Stimulated activated CD4-positive, alpha-beta T cell treated with anti-CD3 and anti-CD28 coated beads, Interleukin-4, amount 100 ng/mL, for 48 hours (primary cell): Measurements from ENCODE around the gene BMAL2.

Source experiments
- DNase-seq, 2 donors: peaks; one replicate each; pipeline ENCODE4 v3.0.0-alpha.2; 2020; ENCODE audit warnings: low read depth in 2 of 2

Gene BMAL2

DNA sequence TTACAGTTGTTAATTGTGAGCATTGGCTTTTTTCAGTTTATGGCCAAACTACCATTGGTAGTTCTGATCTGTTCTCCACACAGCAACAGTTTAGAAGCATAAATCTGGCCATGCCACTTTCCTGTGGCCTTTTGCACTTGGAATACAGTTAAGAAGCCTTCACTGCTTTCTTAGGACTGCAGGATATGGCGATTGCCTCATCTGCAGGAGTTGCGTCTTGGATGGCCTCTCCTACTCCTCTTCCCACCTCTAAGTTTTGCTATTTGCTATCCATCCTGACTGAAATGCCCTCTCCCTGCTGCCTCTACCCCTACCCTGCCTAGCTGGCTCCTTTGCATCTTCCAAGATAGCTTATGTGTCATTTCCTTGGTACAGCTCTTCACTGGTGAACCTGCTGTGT lies 12.8 kb upstream of the BMAL2 start:
- no peak for DNase-seq

DNA sequence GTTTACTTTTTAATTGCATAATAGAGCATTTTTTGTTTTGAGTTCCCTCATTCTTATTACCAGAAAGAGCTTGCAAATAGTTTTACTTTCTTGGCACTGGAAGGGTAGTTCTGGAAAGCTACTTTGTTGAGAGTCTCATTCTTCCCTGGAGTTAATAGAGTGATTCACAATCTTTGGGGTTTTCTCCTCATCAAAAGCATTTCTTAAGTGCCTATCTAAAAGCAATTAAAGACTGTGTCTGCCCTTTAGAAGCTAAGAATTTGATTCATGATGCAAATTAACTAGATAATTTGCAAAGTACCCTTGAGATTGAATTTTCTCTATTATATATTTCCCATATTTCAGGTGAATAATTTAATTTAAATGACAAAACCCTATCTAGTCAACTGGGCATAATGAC lies 8.1 kb upstream of the BMAL2 start:
- no peak for DNase-seq

DNA sequence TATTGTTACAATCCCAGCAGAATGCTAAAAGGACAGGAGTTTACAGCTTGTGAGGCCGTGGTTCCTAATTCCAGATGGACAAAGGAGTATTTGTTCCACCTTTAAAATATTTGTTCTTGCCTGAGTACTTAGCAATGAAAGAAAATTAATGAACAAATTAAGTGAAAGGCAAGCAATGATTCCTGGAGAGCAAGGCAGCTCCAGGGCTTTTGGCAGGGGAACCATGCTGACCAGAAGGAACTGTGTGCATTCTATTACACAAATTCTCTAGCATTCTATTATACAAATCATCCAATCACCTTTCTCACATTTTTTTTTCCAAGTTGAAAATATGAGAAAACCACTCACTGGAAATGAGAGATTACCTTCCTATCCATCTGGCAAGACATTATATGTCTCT lies 1.8 kb upstream of the BMAL2 start:
- DNase-seq = no peak

DNA sequence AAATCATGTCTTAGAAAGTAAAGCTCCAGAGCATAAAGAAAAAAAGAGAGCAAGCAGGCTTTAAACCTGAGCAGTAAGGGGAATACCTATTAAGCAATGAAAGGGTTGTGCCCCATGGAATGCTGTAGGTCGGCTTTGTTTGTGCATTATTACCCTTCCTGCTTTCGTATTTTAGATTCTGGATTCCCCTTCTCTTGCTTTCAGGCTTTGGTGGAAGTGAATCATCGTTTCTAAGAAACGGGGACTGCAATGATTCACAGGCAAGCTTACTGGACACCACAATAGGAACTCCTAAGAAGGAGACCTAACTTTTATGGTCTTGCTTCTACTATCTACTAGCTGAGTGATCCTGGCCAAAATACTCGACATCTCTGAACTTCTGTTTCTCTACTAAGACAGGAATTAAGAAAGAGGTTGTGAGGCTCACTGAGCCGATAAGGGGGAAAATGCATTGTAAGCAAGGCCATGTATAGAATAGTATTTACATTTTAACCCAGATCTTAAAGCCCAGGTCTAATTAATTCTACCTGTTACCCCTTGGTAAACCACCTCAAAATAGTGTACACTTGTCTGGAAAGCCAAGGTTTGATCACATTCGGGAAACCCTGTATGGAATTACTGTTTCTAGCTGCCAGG lies 1.2 kb upstream of the BMAL2 start:
- DNase-seq = peak in 1 of 2 donors; percentile 9

DNA sequence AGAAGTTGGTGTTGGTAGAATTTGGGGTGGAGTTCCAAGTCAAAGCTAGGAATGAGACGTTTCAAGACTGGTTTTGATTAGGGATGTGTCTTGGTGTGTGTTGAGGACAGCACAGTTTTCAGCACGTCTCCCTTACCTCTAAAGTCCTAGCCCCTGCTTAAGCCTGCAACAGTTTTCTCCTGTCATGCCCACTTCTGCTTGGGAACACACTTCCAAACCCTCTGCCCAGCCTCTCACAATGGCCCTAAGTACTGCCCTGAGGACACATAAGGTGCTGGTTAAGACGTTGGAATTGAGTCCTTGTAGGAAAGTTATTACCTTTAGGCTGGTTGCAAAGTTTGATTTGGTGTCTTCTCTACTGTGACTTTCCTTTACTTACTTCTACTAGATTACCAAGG lies 710 bp upstream of the BMAL2 start:
- DNase-seq = no peak

DNA sequence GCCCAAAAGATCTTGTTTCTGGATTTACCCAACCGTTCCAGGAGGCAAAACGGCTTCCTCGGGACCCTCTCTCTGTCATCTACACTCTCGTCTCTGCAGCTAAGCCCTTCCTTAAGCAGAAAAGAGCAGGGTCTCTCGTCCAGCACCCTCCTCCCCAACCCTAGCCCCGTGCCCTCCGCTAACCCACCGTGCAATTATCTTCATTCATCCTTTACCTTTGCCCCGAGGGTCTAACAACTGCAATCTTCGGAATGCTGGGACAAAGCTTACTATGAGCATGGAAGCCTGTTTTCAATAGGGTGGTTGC lies 276 bp upstream of the BMAL2 start:
- DNase-seq = peak in 1 of 2 donors; percentile 0

DNA sequence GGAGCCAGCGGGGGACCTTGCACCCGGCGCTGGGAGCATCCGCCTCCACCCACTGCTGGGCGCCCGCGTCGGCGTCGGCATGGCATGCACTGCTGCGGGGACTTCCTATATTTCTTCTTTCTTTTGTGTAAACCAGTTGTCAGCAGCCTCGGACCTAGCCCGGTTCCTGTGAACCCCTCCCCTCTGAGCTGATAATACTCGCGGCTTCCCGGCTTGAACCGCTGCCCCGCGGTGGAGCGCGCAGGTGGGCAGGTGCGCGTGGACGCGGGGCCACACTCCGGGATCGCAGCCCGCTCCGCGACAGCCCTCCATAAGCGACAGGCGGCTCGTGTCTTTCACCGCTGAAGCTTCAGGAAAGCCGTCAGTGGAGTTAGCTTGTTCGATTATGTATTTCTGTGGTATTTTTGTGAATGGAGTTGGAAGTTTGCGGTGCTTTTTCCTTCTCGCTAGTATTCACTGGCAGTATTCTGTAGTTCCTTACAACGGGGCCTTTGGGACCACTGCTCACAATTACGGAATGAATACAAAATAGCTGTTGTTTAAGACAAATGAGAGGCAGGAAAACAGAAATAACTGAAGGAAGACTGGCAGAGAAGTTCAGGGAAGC lies 870 bp downstream of the BMAL2 start:
- peak; percentile 19 to 24 for DNase-seq

DNA sequence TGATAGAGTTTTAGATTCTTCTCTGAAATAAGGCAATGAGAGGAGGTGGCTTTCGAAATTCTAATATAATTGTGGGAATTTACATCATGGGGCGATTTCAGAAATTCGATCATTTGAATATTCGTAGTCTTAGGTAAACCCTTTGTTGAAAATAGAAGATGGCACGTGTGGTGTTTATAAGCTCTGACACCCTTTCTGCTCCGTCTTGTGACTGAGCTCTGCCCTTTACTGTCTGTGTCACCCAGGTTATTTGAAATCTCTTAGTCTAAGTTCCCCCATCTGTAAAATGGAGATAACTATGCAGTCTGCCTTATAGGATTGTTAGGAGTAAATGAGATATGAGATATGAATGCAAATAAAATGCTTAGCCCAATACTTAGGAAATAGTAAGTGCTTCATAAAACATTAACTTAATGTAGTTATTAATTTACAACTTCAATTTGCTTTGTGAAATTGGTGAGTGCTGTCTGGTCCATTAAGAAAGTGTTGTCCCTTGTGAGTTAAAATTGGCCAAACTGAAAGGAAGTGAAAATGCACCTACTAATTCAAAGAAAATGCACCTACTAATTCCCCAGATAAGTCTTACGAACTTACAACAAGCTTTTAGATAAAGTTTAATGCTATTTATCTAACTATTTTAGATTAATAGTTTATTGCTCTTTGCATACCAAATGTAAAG lies 1.5 kb downstream of the BMAL2 start:
- no peak for DNase-seq

DNA sequence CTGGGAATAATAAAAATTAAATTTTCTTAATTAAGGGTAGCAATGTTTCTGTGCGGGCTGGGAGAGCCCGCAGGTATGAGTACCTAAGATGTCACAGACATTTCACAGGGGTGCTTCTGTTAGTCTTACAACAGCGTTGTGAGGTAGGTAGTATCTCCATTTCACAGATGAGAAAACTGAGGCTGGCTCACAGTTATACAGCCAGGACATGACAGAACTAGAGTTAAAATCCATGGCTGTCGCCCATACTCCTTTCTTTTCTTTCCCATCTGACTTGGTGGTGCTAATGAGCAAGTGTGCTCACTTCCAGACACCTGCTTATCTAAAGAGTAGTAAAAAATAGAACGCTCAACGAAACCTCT lies 2.1 kb downstream of the BMAL2 start:
- no peak for DNase-seq

DNA sequence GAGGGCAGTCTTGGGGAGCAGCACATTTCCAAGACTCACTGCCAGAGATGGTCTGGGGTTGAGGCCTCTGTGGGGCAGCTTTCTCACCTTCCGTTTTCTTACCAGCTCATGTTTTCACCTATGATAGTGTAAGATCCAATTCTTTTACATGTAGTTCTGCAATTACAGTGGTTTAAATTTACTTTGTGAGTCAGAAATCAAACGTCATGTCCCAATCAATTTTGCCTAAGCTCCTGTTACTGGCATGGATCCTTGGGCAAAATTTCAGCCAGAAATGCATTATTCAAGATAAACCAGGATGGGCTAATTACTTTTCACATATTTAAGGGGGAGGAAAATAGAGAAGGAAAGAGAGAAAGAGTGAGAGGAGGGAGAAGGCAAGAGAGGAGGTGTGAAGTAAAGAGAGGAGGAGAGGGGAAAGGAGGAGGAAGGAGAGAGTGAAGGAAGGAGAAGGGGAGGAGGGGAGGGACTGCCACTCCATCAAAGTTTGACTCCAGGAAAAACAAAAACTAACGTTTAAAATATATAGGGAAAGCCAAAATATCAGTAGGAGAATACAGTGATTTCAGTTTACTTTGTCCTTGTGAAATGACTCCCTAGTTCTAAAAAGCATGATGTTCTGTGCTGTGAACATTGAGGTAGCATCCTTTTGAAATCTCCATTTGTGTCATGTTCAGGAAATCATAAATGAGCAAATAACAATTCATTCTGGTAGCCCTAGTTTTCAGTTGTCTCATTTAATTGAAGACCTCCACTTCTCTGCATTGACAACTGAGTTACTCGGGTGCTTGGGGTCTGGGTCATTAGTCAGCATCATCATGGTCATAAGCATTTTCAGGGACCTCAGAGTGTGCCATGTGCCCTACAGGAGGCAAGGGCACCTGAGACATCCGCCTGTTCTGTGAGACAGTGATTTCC lies 3.0 kb downstream of the BMAL2 start:
- DNase-seq = no peak

DNA sequence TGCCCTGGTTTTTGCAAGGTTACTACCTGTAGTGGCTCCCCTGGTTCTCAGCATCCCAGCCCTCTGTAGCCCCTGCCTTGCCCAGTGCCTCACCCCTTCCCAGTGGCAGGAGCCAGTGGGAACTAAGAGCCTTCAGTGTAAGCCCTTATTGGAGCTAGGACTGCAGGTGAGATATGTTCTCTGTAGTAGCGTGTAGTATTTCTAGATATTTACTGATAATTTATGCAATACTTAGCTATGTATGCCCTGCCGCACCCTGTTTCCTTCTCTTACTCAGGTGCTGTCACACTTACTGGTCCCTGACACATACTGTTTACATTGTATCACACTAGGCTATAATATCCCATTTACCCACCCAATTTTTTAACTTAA lies 3.6 kb downstream of the BMAL2 start:
- DNase-seq = no peak

DNA sequence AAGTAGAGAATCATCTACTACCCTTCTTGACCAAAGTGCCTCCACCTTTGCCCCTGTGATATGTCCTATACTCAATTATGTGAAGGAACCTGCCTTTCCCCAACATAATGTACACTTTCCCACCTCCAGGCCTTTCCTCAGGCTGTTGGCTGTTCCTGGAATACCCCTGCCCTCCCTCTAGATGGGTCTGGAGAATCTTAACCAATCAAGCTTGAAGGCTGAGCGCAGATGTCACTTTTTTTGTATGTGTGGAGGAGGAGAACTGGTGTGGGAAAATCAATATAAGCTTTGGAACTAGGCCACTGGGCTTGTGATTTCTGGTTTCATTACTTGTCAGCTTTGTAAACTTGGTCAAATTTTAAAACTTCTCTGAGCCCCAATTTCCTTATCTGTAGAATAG lies 4.7 kb downstream of the BMAL2 start:
- no peak for DNase-seq

DNA sequence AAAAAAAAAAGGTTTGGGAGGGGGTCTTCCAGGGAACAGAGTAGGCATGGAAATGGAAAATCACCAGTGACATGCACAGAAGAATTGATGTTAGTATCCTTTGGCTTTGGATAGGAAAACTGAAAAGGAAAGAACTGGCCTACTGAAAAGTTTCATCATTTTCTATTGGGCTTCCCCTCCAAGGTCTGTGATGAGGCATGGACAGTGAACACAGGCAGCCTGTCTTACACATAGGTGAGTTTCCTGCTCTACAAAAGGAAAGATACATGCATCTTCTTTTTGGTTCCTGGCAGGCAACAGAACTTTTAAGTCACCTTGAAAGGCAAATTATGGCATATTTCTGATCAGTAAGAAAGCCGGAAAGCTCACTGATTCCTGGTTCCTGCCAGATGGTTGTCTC lies 5.8 kb downstream of the BMAL2 start:
- no peak for DNase-seq

DNA sequence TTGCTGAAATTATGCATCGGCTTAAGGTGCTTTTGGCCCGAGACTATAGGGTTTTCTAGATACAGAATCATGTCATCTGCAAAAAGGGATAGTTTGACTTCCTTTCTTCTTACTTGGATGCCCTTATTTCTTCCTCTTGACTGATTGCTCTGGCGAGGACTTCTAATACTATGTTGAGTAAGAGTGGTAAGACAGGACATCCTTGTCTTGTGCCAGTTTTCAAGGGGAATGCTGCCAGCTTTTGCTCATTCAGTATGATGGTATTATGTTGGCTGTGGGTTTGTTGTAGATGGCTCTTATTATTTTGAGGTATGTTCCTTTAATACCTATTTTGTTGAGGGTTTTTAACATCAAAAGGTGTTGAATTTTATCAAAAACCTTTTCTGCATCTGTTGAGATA lies 8.3 kb downstream of the BMAL2 start:
- no peak for DNase-seq

DNA sequence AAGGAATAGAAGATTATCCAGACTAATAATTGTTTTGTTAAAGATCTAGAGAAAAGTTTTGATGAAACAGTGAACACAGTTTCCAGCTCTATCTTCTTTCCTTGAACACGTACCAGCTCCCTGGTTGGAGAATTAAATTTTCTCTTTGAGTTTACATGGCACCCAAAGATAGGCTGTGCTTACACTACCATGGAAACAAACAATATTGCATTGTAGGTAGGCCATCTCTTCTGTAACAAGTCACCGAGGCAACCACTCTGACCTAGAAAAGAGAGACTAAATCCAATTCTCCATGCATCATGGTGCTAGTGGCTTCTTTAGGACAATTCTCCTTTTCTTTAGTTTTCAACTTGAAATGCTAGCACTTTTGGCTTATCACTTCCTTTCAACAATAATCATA lies 9.9 kb downstream of the BMAL2 start:
- DNase-seq = no peak

DNA sequence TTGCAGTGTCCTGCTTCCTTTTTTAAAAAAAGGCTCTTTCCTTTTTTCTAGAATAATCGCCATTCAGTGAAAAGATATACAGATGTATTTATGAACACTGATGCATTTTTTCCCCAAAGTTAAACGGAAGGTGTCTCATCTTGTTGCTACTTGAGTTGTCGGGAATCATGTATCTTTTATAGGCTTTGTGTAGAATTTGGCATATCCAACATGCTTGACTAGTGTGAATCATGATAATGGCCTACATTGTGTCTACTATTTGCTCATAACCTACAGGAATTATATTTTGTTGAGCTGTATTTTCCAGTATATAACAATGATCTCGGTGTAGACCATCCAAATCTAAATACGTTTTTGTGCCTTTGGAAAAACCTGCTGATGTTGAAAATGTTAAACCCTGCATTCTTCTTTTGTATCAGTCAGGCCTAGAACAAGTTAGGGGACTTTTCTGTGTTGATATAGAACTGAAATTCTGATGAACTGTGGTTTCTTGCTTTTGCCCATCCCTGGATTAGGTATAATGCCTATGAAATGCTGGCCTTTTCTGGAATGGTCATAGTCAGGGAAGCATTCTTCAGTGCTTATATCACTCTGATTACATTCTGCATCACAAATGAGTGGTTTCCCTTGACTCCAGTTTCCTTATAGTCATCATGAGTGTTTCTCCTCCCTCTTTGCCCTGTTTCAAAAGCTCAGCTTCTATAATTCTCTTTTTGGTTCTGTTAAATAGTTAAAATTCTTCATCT lies 10.8 kb downstream of the BMAL2 start:
- no peak for DNase-seq

DNA sequence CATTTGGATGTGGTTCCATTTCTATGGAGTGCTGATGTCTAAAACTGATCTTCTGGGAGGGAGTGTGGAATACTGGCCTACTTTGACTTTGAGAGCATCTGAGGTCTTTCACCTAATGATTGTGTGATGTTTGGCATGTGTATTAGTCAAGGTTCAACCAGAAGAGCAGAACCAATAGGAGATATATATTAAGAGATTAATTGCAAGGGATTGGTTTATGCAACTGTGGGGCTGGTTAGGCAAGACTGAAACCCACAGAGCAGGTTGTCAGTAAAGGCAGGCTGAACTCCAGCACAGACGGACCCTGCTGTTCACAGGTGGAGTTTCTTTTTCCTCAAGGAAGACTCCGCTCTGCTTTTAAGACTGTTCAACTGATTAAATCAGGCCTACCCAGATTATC lies 11.6 kb downstream of the BMAL2 start:
- DNase-seq = no peak

DNA sequence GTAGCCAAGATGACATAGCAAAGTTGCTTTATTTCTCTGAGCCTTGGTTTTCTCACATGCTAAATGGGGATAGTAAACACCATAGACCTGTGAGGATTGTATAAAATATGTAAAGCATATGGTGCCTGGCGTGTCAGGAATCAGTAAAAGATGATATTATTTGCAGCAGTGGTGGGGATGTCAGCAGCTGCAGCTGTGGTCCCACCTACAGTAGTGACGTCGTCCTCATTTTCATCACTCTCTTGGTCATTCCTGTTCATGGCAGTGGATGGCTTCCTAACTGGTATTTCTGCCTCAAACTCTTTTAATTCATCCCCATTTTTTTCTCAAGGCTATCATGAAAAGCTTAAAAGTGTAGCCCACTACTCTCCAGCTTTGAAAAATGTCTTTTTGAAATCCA lies 12.1 kb downstream of the BMAL2 start:
- no peak for DNase-seq

DNA sequence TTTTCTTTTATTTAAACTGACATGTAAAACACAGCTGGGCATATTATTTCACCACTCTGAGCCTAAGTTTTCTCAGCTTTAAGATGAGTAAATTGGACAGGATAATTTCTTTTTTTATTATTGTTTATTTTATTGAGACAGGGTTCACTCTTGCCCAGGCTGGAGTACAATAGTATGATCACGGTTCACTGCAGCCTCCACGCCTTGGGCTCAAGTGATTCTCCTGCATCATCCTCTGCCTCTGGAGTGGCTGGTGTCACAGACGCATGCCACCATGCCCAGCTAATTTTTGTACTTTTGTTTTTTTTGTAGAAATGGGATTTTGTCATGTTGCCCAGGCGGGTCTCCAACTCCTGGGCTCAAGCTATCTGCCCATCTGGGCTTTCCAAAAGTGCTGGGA lies 12.7 kb downstream of the BMAL2 start:
- DNase-seq = no peak

DNA sequence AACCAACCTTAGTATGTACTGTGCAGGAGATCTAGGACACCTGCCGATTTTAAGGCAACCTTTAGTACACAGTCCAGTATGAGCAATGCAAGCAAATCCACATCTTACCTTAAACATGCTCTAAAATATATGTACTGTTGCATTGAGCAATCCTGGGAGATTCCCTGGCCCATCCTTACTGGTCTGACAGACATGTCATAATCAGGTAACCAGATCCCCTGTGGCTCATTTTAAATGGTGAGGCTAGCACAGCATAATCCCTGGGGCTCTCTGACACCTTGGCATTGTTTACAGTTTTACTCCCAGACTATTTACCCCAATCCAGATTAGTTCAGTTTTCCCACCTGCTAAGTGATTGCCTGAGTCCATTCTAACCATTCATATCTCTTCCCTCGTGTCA lies 15.1 kb downstream of the BMAL2 start:
- DNase-seq = no peak

DNA sequence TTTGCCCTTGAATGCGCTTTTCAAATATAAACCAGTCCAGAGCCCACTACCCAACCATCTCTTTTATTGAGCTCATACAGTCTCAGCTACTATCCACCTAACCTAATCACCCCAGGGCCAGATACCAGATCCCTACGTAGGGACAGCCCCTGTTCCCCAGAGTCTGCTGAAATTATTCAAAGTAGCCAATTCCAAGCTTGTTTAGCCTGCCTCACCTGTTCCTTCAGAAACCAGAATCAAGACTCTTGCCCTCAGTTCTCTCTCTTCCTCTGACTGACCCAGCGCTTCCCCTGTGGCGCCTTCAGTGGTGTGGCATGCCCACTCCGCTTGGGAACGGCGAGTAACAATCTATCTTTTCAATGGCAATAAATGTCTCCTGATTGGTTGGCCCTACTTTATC lies 18.8 kb downstream of the BMAL2 start:
- DNase-seq = no peak

DNA sequence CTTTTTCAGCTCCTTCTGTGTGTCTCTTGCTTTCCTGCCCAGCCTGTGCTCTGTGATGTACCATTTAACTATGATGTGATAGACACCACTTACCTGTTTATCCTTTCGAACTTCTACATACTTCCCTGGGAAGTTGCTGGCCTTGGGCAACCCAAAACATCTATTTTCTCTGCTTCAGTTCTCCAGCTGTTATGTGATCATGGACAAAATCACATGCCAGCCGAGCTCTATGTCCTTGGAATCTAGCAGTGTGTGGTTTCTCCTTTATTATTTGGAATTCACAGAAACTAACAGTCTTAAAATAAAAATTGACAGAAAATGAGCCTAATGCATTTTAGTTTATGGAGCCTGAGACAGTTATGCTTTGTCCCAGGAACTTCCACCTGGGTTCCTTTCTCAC lies 22.9 kb downstream of the BMAL2 start:
- no peak for DNase-seq
